Adrenal gland (tissue), 5 donors: Measurements from ENCODE around the gene TNFAIP3.

Source experiments
- POLR2A ChIP-seq, 2 donors: fragments of 450-650 bp; IDR thresholded peaks; one replicate each; pipeline ENCODE4 v1.6.1; 2017; ENCODE audit warnings: antibody characterized with exemption in 2 of 2, mild to moderate bottlenecking in 2 of 2, moderate library complexity in 1 of 2
- TF ChIP-seq, protein P1 (sequence below), 6 experiments: fragments of 450-650 bp in 4 of 6; fragments of 200-600 bp in 2 of 6; sonication (generic) in 1 of 6; IDR thresholded peaks; 1 replicate in 5 of 6; 2 replicates in 1 of 6; pipeline versions ENCODE4 v1.5.1 to v1.8.0; 2016 to 2021; ENCODE audit warnings: antibody characterized with exemption in 6 of 6, mild to moderate bottlenecking in 2 of 6, moderate library complexity in 1 of 6
- donor health status: DM: no; HTN: no; CAD: no.

DNA sequence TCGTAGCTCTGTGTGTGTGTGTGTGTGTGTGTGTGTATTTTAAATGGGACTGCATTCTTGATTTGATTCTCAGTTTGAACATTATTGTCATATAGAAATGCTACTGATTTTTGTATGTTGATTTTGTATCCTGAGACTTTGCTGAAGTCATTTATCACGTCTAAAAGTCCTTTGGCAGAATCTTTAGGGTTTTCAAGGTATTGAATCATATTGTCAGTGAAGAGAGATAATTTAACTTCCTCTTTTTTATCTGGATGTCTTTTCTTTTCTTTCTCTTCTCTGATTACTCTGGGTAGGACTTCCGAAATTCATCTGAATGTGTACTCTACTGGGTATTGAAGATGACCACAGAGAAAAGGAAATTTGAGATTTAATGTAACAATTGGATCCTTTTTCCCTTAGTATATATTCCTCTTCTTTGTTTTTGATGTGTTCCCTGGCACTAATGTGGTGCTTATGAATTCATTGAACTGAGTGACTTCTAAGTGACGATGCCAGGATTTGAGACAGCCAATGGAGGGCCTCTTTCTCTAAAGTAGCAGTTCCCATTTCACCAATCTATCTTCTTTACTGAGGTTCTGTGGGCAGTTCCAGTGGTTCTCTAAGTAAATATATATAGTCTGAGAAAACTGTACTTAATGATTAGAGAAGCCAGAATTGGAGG, 47.6 kb downstream of the TNFAIP3 start:
- TF ChIP-seq, protein P1, sequence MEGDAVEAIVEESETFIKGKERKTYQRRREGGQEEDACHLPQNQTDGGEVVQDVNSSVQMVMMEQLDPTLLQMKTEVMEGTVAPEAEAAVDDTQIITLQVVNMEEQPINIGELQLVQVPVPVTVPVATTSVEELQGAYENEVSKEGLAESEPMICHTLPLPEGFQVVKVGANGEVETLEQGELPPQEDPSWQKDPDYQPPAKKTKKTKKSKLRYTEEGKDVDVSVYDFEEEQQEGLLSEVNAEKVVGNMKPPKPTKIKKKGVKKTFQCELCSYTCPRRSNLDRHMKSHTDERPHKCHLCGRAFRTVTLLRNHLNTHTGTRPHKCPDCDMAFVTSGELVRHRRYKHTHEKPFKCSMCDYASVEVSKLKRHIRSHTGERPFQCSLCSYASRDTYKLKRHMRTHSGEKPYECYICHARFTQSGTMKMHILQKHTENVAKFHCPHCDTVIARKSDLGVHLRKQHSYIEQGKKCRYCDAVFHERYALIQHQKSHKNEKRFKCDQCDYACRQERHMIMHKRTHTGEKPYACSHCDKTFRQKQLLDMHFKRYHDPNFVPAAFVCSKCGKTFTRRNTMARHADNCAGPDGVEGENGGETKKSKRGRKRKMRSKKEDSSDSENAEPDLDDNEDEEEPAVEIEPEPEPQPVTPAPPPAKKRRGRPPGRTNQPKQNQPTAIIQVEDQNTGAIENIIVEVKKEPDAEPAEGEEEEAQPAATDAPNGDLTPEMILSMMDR (IDR thresholded peaks at IDR 0.05), result no peak
- TF ChIP-seq POLR2A (IDR thresholded peaks at IDR 0.05), result no peak
